ENCODE measurements around the gene CCDC88C. TPM values are rescaled to one million over a fixed set of nuclear protein-coding genes. Genes with fewer than 3 reads are reported as not detected.

Gene CCDC88C
- total and polyA plus RNA-seq, 2 donors (not counting 3 experiments of a cell fraction or from before 2014, with no cell fraction given): 11.4 to 52.1 TPM

DNA sequence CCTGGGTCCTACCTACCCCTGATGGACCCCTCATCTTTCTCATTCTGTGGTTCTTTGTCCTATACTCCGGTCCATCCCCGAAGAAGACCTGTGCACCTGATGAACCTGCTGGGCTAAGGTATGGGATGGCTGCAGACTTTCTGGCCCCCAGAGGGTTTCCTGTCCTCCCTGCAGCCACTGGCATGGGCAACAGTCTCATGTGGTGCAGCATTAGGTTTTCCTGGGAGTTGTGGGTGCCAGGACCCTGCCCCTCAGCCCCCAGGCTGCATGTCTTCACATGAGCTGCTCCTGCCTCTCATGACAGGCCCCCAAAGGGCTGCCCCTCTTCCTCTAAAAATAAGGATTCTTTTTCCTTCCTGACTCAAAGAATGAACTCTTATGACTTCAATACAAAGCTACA lies 100.9 kb downstream of the CCDC88C start:
- no peaks in the 10 kb centered on the region for H4K20me1 ChIP-seq (replicated peaks; ENCODE audit: control insufficient read depth, extremely low read depth, insufficient read depth, low read length)
- H3K9me3 ChIP-seq (replicated peaks; ENCODE audit: control insufficient read depth, insufficient read depth, low read length): no peaks in the 10 kb centered on the region
- peaks cover 0 to 42% of the 10 kb centered on the region in 2 experiments for H3K36me3 ChIP-seq (ENCODE audit: control insufficient read depth in 2 of 2, extremely low read depth in 1 of 2, insufficient read depth in 2 of 2, low read length in 2 of 2)
- H3K4me2 ChIP-seq (ENCODE audit: insufficient read depth, low read length): no peak overlapping the region
- H3K4me1 ChIP-seq (ENCODE audit: control insufficient read depth, extremely low read depth, insufficient read depth, low read length): peaks cover 16% of the 10 kb centered on the region
- DNase-seq (ENCODE audit: low read depth, low spot score) (no peak), FAIRE-seq (no peak)
- POLR2A ChIA-PET: no interaction called here
- no peak overlapping the region for H3K27ac ChIP-seq (ENCODE audit: insufficient read depth, low read depth, low read length)
- no peak overlapping the region for H3K9ac ChIP-seq (replicated peaks; ENCODE audit: extremely low read depth, insufficient read depth, low read length)
- BruUV-seq (replicated peaks): no TSS peak
- CTCF ChIA-PET: interaction anchor here (1.0 to 2.0 kb wide), 3 partner anchors 9 to 139 kb away, joined by 3 to 9 read pairs (median 3); no protein-coding TSS in a partner anchor
- intact Hi-C loops (cut with micrococcal nuclease) (no loop called here), dilution Hi-C loops (cut with MboI; ENCODE audit: extremely low pct_ligation_motif_present, low sequenced_read_pairs) (no loop called here)
- no peaks in the 10 kb centered on the region for H3K9me1 ChIP-seq (replicated peaks; ENCODE audit: control insufficient read depth, extremely low read depth, insufficient read depth, low read length)
- TF ChIP-seq, protein P1, sequence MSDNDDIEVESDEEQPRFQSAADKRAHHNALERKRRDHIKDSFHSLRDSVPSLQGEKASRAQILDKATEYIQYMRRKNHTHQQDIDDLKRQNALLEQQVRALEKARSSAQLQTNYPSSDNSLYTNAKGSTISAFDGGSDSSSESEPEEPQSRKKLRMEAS (IDR thresholded peaks at IDR 0.05; ENCODE audit: insufficient read depth, insufficient read length): no peak
- TF ChIP-seq JUN (IDR thresholded peaks at IDR 0.05; ENCODE audit: borderline replicate concordance, insufficient read depth, insufficient read length, low read depth) (no peak), MYC (IDR thresholded peaks at IDR 0.05; ENCODE audit: low read depth, low read length) (no peak), POLR2AphosphoS5 (IDR thresholded peaks at IDR 0.05; ENCODE audit: insufficient read depth, low read depth, low read length) (no peak), GATA2 (IDR thresholded peaks at IDR 0.05; ENCODE audit: insufficient read depth, insufficient read length, low read depth, low read length) (no peak), EZH2 (IDR thresholded peaks at IDR 0.05; ENCODE audit: borderline replicate concordance, low read depth, low read length, severe bottlenecking) (no peak), POLR2A (IDR thresholded peaks at IDR 0.05; ENCODE audit: low read depth, low read length) (no peak), FOS (IDR thresholded peaks at IDR 0.05; ENCODE audit: borderline replicate concordance, insufficient read depth, low read length) (no peak)
- TF ChIP-seq, protein P2, sequence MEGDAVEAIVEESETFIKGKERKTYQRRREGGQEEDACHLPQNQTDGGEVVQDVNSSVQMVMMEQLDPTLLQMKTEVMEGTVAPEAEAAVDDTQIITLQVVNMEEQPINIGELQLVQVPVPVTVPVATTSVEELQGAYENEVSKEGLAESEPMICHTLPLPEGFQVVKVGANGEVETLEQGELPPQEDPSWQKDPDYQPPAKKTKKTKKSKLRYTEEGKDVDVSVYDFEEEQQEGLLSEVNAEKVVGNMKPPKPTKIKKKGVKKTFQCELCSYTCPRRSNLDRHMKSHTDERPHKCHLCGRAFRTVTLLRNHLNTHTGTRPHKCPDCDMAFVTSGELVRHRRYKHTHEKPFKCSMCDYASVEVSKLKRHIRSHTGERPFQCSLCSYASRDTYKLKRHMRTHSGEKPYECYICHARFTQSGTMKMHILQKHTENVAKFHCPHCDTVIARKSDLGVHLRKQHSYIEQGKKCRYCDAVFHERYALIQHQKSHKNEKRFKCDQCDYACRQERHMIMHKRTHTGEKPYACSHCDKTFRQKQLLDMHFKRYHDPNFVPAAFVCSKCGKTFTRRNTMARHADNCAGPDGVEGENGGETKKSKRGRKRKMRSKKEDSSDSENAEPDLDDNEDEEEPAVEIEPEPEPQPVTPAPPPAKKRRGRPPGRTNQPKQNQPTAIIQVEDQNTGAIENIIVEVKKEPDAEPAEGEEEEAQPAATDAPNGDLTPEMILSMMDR (IDR thresholded peaks at IDR 0.05; ENCODE audit: extremely low read depth in 1 of 2, insufficient read depth in 1 of 2, low read depth in 1 of 2, low read length in 2 of 2): no peak
- no peaks in the 10 kb centered on the region for H3K79me2 ChIP-seq (ENCODE audit: control insufficient read depth, insufficient read depth, low read length)
- H2AFZ ChIP-seq (ENCODE audit: low read depth, low read length): no peak overlapping the region
- H3K4me3 ChIP-seq (replicated peaks in 1 of 3; ENCODE audit: insufficient read depth in 1 of 3, low read depth in 1 of 3, low read length in 3 of 3): no peak overlapping the region
- H3K27me3 ChIP-seq (ENCODE audit: control insufficient read depth in 2 of 2, insufficient read depth in 2 of 2, low read length in 2 of 2): no peaks in the 10 kb centered on the region

Data from endothelial cell of umbilical vein (primary cell).